T-helper 17 cell (primary cell): ENCODE results near the gene NRXN2. TPM values are rescaled to one million over a fixed set of nuclear protein-coding genes. Genes with fewer than 3 reads are reported as not detected.
A peak's percentile ranks its signal among the peaks of the same experiment; 100 is the strongest.

Experiments used
- ATAC-seq: fragments of 150-1000 bp; cut with Tn5 transposase; 2 replicates; pipeline ENCODE4 v1.10.0; 2021; ENCODE audit warnings: mild to moderate bottlenecking, moderate library complexity
- DNase-seq, 3 donors: peaks; one replicate each; pipeline versions ENCODE4 v3.0.0 to v3.0.0-alpha.2; 2020 to 2021
- H3K9me3 ChIP-seq: one replicate; pipeline ENCODE4 v1.7.0; 2013; ENCODE audit warnings: low read length, mild to moderate bottlenecking; ENCODE audit not compliant: control insufficient read depth, poor library complexity, severe bottlenecking
- H3K27ac Mint-ChIP-seq: one replicate; pipeline ENCODE4 v1.8.0; 2022; ENCODE audit warnings: mild to moderate bottlenecking, moderate library complexity, mixed read lengths
- H3K27me3 Mint-ChIP-seq: one replicate; pipeline ENCODE4 v1.8.0; 2022; ENCODE audit warnings: mixed read lengths
- H3K36me3 Mint-ChIP-seq: one replicate; pipeline ENCODE4 v1.8.0; 2022; ENCODE audit warnings: low read depth, mixed read lengths
- H3K4me1 Mint-ChIP-seq: one replicate; pipeline ENCODE4 v1.8.0; 2022; ENCODE audit warnings: mild to moderate bottlenecking, mixed read lengths
- H3K4me3 Mint-ChIP-seq: one replicate; pipeline ENCODE4 v1.8.0; 2022; ENCODE audit warnings: mild to moderate bottlenecking, moderate library complexity, mixed read lengths
- total RNA-seq, 4 donors: library from RNA in 2 of 4; stranded (reverse) in 2 of 4; gene quantifications; one replicate each; pipeline ENCODE4 v1.2.3 and lab custom pipeline; 2022 to 2026

Gene NRXN2
- total RNA-seq, 2 donors from 2014 or later: 0.21 to 0.32 TPM

GRCh38 chr11:64655941-64656601, 66.9 kb downstream of the NRXN2 start:
- Mint-ChIP-seq H3K4me3 (no peak overlapping the region), H3K36me3 (peaks cover 3% of the 10 kb centered on the region), H3K27ac (no peak overlapping the region), H3K4me1 (peaks cover 8% of the 10 kb centered on the region), H3K27me3 (peaks cover 22% of the 10 kb centered on the region)
- H3K9me3 ChIP-seq: no peaks in the 10 kb centered on the region
- DNase-seq (no peak), ATAC-seq (no peak)

- H3K27ac Mint-ChIP-seq: no peak overlapping the region
- H3K36me3 Mint-ChIP-seq: peaks cover 3% of the 10 kb centered on the region
These were observed 67.9 kb downstream of the NRXN2 start for GRCh38 chr11:64654958-64655541.

DNA sequence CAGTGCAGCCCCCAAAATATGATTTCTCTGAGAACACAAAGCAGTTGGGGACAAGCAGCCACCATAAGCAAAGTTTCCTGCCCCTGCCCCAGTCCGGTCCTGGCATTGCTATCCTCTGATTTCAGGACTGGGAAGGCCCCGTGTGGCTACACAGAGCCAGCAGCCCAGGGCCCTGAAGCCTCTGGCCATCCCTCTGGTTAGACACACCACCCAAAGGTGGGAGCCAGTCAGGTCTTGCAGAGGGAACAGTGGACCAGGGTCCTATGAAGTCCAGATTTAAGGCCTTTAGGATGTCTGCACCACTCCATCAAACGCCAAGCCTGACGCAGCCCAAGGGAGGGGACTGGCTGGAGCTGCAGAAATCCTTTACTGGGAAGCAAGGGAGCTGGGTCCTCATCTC, 68.6 kb downstream of the NRXN2 start:
- Mint-ChIP-seq H3K27me3 (peaks cover 24% of the 10 kb centered on the region), H3K27ac (no peak overlapping the region), H3K4me3 (no peak overlapping the region), H3K36me3 (peaks cover 3% of the 10 kb centered on the region), H3K4me1 (peaks cover 15% of the 10 kb centered on the region)
- DNase-seq (no peak), ATAC-seq (no peak)
- no peaks in the 10 kb centered on the region for H3K9me3 ChIP-seq

More at GRCh38 chr11:64654958-64655541, 67.9 kb downstream of the NRXN2 start:
- no peak for ATAC-seq
- DNase-seq: no peak
- H3K27me3 Mint-ChIP-seq: peaks cover 28% of the 10 kb centered on the region
- H3K4me1 Mint-ChIP-seq: peaks cover 14% of the 10 kb centered on the region
- H3K9me3 ChIP-seq: no peaks in the 10 kb centered on the region
- no peak overlapping the region for H3K4me3 Mint-ChIP-seq

DNA sequence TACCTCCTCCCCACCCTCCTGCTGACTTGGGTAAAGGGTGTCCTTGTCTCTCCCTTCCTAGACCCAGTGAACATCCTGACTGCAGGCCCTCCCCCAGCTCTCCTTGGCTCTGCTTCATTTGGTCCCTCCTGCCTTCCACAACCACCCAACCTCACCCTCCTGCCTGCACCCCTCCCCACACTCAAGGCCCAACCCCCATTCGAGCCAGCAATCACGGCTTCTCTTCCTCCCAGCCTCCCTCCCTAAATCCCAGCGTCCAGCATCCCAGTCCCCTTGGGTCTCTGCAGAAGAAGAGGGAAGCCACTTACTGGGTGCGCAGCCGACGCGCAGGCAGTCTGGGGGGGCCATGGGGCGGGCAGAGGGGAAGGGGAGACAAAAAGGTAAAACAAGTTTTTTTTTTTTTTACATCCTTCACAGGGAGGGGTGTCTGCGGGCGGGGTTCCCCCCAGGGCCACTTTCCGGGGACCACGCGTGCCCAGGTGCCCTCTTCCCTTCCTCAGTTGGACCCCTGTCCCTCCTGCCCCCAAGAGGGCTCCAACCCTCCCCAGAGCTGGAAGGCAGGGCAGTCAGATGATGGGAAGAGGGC, 69.5 kb downstream of the NRXN2 start:
- H3K4me1 Mint-ChIP-seq: peaks cover 15% of the 10 kb centered on the region
- ATAC-seq: no peak
- no peak for DNase-seq
- H3K36me3 Mint-ChIP-seq: peaks cover 3% of the 10 kb centered on the region
- peaks cover 29% of the 10 kb centered on the region for H3K27me3 Mint-ChIP-seq
- H3K4me3 Mint-ChIP-seq: no peak overlapping the region
- no peaks in the 10 kb centered on the region for H3K9me3 ChIP-seq
- no peak overlapping the region for H3K27ac Mint-ChIP-seq

DNA sequence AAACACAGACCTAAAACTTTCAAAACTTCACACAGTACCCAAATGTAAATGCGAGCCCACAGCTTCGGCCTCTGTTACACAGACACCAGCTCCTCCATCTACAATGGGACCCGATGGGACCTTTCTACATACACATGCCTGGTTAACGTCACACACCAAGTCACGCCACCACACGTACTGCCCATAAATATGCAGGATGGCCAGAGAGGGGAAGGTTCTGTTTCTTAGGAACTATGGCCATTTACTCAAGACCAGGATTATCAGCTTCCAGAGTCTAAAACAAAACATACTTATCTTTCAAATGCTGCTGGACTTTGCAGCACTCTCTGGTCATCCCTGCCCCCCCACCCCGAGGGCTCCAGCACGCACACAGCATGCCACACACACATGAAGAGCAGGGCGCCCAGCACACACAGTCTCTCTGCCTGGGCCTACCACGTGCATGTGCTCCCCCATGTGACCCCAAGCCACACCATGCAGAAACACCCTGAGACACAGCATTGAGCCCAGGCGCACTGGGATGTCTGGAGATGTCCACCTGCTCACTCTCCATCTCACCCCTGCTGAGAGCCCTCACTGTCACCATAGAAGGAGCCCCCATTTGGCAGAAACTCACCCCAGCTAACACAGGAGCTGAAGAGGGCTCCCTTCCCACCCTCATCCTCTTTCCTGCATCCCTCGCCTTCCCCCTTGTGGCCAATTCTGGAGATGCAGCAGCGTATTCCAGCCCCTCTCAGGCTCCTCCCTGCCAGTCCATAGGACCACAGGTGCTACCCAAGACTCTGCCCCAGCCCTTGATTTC, 70.2 kb downstream of the NRXN2 start:
- Mint-ChIP-seq H3K4me3 (no peak overlapping the region), H3K4me1 (peaks cover 15% of the 10 kb centered on the region), H3K27me3 (peaks cover 29% of the 10 kb centered on the region), H3K36me3 (peaks cover 3% of the 10 kb centered on the region), H3K27ac (no peak overlapping the region)
- H3K9me3 ChIP-seq: no peaks in the 10 kb centered on the region
- DNase-seq (peak; percentile 31 to 74 (median 49)), ATAC-seq (peak; percentile 85)

DNA sequence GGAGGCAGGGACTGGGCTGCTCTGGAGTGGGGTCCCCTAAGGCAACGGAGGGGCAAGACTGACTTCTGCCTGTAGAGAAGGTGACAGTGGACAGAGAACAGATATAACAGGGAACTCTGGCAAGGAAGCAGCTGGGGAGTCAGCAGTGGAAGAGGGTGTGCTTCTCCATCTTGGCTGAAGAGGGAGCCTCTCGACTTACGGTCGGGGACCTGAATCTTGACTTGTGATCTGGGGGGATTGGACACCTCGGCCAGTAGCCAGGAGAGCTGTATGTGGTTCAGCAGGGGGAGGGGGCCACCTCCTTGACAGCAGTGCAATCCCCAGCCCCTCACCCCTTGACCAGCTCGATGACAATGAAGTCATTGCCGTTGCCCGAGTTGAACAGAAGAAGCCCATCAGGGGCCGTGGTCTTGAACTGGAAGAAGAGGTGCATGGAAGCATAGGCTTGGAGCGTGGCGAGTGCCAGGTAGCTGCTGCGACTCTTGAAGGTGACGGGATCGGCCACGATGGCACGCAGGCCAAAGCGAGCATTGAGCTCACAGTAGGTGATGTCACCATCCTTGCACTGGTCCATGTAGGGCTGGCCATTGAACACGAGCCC, 72.0 kb downstream of the NRXN2 start:
- ATAC-seq: no peak
- no peak overlapping the region for H3K27ac Mint-ChIP-seq
- DNase-seq: no peak
- peaks cover 3% of the 10 kb centered on the region for H3K36me3 Mint-ChIP-seq
- peaks cover 15% of the 10 kb centered on the region for H3K4me1 Mint-ChIP-seq
- H3K27me3 Mint-ChIP-seq: peaks cover 30% of the 10 kb centered on the region
- no peak overlapping the region for H3K4me3 Mint-ChIP-seq
- H3K9me3 ChIP-seq: no peaks in the 10 kb centered on the region

GRCh38 chr11:64649291-64649697, 73.7 kb downstream of the NRXN2 start:
- no peaks in the 10 kb centered on the region for H3K9me3 ChIP-seq
- no peaks in the 10 kb centered on the region for H3K36me3 Mint-ChIP-seq
- DNase-seq (no peak), ATAC-seq (no peak)
- peaks cover 47% of the 10 kb centered on the region for H3K27me3 Mint-ChIP-seq
- H3K27ac Mint-ChIP-seq: no peak overlapping the region
- H3K4me1 Mint-ChIP-seq: peaks cover 11% of the 10 kb centered on the region
- no peak overlapping the region for H3K4me3 Mint-ChIP-seq

GRCh38 chr11:64648551-64648950, 74.4 kb downstream of the NRXN2 start:
- Mint-ChIP-seq H3K27me3 (peaks cover 52% of the 10 kb centered on the region), H3K27ac (no peak overlapping the region), H3K36me3 (no peaks in the 10 kb centered on the region), H3K4me3 (no peak overlapping the region), H3K4me1 (peaks cover 14% of the 10 kb centered on the region)
- ATAC-seq (no peak), DNase-seq (no peak)
- no peaks in the 10 kb centered on the region for H3K9me3 ChIP-seq

DNA sequence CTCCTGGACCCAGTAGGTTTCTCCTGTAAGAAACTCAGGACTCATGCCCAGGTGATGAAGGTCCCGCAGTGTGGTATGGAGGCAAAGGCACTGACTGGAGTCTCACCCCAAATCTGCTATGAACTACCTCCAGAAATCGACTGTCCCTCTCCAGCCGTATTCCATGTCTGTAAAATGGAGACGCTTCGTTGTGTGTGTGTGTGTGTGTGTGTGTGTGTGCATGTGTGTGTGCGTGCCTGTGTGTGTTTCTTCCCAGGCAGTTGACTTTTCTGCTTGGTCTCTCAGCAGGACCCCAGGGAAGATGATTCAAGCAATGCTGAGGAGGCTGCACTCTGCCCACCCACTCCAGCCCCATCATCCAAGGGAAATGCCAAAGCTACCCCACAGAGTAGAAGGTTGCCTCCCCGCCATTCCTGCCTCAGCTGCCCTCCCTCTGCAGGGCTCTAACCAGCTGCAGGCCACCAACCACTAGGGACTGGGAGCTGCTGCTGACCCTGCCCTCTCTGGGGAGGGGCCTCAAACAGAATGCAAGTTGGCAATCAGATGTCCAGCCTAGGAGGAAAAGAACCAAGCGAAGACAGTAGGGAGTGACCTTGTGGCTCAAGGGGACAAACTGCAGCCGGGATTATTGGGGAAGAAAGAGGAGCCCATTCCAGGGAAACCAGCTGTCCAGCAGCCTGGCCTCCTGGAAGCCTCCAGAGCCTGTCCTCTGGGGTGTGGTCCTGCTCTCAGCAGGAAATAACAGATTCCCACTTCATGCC, 75.8 kb downstream of the NRXN2 start:
- DNase-seq: no peak
- no peak for ATAC-seq
- Mint-ChIP-seq H3K27ac (no peak overlapping the region), H3K27me3 (peaks cover 52% of the 10 kb centered on the region), H3K4me1 (peaks cover 10% of the 10 kb centered on the region), H3K36me3 (no peaks in the 10 kb centered on the region), H3K4me3 (no peak overlapping the region)
- H3K9me3 ChIP-seq: no peaks in the 10 kb centered on the region

DNA sequence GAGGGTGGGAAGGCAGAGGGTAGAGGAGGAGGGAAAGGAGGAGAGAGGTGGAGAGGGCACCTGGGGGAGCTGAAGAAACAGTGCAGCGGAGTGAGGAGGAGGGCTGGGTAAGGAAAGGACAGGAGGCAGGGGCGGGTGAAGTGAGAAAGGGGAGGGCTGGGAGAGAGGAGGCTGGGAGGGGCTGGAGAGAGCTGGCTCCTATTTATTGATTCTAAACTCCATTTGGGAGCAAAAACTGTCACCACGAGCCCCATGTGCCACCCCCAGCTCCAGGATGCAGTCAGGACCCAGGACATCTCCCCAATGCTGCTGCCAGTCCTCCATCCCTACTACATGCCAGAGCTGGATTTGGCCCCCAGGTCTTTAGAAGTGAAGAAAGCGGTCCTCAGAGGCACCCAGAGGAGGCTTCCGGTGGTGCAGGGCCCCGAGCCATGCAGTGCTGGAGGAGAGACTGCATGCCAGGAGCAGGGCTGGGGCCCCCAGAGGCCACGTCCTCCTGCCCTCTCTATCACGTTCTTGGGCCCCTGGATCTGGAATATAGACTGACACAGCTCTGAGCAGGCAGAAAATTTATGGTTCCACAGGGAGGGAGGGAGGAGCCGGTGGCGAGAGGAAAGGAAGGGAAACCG, 78.2 kb downstream of the NRXN2 start:
- no peaks in the 10 kb centered on the region for H3K9me3 ChIP-seq
- Mint-ChIP-seq H3K36me3 (no peaks in the 10 kb centered on the region), H3K27me3 (peaks cover 41% of the 10 kb centered on the region), H3K4me1 (peaks cover 3% of the 10 kb centered on the region), H3K4me3 (no peak overlapping the region), H3K27ac (no peak overlapping the region)
- no peak for ATAC-seq
- DNase-seq: no peak

- H3K4me3 Mint-ChIP-seq: peak overlapping the region; percentile 33
- no peak for ATAC-seq
- no peak overlapping the region for H3K27ac Mint-ChIP-seq
These were observed 78.9 kb downstream of the NRXN2 start for GRCh38 chr11:64643920-64644646.

More at GRCh38 chr11:64643920-64644646, 78.9 kb downstream of the NRXN2 start:
- no peak for DNase-seq
- Mint-ChIP-seq H3K36me3 (no peaks in the 10 kb centered on the region), H3K4me1 (peaks cover 3% of the 10 kb centered on the region), H3K27me3 (peaks cover 37% of the 10 kb centered on the region)
- no peaks in the 10 kb centered on the region for H3K9me3 ChIP-seq
